ENCODE data around the gene CNOT4.

CNOT4 gene

DNA sequence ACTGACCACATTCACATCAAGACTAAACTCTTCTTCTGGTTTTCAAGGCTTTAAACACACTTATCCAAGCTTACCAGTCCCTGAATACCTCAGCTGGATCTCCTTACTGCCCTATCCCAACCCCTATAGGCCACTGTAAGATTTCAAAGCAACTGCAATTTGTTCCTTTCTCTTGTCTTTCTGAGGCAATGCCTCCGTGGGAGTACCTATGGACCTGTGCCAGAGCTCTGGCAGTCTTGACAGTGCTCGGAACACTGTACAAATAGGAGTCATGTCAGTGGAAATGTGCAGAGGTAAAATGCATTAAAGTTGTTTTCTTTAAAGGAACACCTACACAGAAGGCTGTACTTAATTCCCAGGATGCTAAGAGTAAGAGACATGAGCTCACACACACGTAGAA is 124.7 kb downstream of the CNOT4 start:
- ATAC-seq = peak; percentile 34; the same call in 2 of the 3 replicates
- TF ChIP-seq, protein P1, sequence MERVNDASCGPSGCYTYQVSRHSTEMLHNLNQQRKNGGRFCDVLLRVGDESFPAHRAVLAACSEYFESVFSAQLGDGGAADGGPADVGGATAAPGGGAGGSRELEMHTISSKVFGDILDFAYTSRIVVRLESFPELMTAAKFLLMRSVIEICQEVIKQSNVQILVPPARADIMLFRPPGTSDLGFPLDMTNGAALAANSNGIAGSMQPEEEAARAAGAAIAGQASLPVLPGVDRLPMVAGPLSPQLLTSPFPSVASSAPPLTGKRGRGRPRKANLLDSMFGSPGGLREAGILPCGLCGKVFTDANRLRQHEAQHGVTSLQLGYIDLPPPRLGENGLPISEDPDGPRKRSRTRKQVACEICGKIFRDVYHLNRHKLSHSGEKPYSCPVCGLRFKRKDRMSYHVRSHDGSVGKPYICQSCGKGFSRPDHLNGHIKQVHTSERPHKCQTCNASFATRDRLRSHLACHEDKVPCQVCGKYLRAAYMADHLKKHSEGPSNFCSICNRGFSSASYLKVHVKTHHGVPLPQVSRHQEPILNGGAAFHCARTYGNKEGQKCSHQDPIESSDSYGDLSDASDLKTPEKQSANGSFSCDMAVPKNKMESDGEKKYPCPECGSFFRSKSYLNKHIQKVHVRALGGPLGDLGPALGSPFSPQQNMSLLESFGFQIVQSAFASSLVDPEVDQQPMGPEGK (CRISPR knock-in tag; IDR thresholded peaks at IDR 0.05; ENCODE audit: borderline replicate concordance) = no peak

DNA sequence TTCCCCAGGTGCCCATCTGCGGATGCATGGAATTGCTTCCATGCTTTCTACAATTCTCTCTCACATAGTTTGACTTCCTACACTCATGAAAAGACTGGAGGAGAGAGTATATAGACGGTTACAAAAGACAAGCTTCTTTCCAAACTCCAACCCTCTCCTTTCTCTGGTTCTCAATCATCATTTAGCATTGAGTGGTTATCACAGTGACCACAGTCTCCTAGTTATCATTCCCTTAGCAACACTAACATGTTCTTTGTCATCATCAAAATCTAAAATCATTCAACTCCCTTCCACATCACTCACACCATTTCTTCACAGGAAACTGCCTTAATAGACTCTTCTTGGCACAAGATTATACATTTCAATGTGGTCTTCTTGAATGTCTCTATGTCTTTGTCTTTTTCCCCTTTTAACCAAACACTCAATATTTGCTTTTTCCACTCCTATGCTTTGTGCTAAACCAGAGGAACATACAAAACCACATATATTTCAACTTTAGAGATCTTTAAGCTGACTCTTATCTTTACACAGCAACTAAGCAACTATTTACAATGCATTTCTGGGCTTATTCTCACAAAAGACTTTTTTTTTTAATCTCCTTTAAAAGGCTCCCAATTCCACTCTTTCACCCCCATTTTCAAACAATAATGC is 126.3 kb downstream of the CNOT4 start:
- TF ChIP-seq BACH2 (CRISPR knock-in tag; IDR thresholded peaks at IDR 0.05; ENCODE audit: borderline replicate concordance) (no peak), ZNF70 (CRISPR knock-in tag; IDR thresholded peaks at IDR 0.05) (no peak), GLIS3 (CRISPR knock-in tag; IDR thresholded peaks at IDR 0.05) (no peak), ISL1 (CRISPR knock-in tag; IDR thresholded peaks at IDR 0.05) (no peak), ZFP3 (CRISPR knock-in tag; IDR thresholded peaks at IDR 0.05) (no peak), RARB (CRISPR knock-in tag; IDR thresholded peaks at IDR 0.05) (no peak), ZC3H10 (CRISPR knock-in tag; IDR thresholded peaks at IDR 0.05) (no peak), ARNTL (CRISPR knock-in tag; IDR thresholded peaks at IDR 0.05; ENCODE audit: borderline replicate concordance, low read depth) (no peak), TCF4 (CRISPR knock-in tag; IDR thresholded peaks at IDR 0.05; ENCODE audit: borderline replicate concordance) (no peak), PPARA (CRISPR knock-in tag; IDR thresholded peaks at IDR 0.05; ENCODE audit: borderline replicate concordance) (no peak), CSDC2 (CRISPR knock-in tag; IDR thresholded peaks at IDR 0.05) (no peak), ZNF565 (CRISPR knock-in tag; conservative IDR thresholded peaks at IDR 0.05; ENCODE audit: low read depth) (no peak), ZNF8 (CRISPR knock-in tag; IDR thresholded peaks at IDR 0.05) (no peak), ZFP30 (CRISPR knock-in tag; IDR thresholded peaks at IDR 0.05) (no peak), SNAI2 (CRISPR knock-in tag; IDR thresholded peaks at IDR 0.05) (no peak), OSR1 (CRISPR knock-in tag; IDR thresholded peaks at IDR 0.05) (no peak)
- TF ChIP-seq, protein P2, sequence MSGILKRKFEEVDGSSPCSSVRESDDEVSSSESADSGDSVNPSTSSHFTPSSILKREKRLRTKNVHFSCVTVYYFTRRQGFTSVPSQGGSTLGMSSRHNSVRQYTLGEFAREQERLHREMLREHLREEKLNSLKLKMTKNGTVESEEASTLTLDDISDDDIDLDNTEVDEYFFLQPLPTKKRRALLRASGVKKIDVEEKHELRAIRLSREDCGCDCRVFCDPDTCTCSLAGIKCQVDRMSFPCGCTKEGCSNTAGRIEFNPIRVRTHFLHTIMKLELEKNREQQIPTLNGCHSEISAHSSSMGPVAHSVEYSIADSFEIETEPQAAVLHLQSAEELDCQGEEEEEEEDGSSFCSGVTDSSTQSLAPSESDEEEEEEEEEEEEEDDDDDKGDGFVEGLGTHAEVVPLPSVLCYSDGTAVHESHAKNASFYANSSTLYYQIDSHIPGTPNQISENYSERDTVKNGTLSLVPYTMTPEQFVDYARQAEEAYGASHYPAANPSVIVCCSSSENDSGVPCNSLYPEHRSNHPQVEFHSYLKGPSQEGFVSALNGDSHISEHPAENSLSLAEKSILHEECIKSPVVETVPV (CRISPR knock-in tag; IDR thresholded peaks at IDR 0.05) = no peak
- TF ChIP-seq, protein P1 (CRISPR knock-in tag; IDR thresholded peaks at IDR 0.05; ENCODE audit: borderline replicate concordance) = no peak
- TF ChIP-seq, protein P3, sequence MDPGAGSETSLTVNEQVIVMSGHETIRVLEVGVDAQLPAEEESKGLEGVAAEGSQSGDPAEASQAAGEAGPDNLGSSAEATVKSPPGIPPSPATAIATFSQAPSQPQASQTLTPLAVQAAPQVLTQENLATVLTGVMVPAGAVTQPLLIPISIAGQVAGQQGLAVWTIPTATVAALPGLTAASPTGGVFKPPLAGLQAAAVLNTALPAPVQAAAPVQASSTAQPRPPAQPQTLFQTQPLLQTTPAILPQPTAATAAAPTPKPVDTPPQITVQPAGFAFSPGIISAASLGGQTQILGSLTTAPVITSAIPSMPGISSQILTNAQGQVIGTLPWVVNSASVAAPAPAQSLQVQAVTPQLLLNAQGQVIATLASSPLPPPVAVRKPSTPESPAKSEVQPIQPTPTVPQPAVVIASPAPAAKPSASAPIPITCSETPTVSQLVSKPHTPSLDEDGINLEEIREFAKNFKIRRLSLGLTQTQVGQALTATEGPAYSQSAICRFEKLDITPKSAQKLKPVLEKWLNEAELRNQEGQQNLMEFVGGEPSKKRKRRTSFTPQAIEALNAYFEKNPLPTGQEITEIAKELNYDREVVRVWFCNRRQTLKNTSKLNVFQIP (CRISPR knock-in tag; IDR thresholded peaks at IDR 0.05; ENCODE audit: borderline replicate concordance, low read depth) = no peak
- TF ChIP-seq, protein P4, sequence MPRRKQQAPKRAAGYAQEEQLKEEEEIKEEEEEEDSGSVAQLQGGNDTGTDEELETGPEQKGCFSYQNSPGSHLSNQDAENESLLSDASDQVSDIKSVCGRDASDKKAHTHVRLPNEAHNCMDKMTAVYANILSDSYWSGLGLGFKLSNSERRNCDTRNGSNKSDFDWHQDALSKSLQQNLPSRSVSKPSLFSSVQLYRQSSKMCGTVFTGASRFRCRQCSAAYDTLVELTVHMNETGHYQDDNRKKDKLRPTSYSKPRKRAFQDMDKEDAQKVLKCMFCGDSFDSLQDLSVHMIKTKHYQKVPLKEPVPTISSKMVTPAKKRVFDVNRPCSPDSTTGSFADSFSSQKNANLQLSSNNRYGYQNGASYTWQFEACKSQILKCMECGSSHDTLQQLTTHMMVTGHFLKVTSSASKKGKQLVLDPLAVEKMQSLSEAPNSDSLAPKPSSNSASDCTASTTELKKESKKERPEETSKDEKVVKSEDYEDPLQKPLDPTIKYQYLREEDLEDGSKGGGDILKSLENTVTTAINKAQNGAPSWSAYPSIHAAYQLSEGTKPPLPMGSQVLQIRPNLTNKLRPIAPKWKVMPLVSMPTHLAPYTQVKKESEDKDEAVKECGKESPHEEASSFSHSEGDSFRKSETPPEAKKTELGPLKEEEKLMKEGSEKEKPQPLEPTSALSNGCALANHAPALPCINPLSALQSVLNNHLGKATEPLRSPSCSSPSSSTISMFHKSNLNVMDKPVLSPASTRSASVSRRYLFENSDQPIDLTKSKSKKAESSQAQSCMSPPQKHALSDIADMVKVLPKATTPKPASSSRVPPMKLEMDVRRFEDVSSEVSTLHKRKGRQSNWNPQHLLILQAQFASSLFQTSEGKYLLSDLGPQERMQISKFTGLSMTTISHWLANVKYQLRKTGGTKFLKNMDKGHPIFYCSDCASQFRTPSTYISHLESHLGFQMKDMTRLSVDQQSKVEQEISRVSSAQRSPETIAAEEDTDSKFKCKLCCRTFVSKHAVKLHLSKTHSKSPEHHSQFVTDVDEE (CRISPR knock-in tag; IDR thresholded peaks at IDR 0.05) = no peak
- no peak for ATAC-seq

DNA sequence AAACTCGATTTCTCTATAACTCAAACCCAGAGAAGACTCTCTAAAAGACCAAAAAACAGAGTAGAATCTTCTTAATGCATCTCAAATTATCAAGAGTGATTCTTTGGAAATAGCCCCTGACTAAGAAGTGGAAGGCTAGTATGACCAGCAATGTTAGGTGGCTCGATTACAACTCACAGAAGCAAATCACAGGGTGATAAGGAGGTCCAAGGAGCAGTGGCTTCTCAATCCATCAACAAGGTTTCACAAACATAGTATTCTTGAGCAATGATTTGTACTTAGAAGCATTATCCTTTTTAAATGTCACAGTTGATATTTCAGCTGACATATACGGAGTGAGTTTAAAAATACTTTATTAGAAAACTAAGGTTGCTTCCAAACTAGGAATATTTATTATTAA is 127.7 kb downstream of the CNOT4 start:
- no peak for ATAC-seq
- TF ChIP-seq, protein P1 (CRISPR knock-in tag; IDR thresholded peaks at IDR 0.05; ENCODE audit: borderline replicate concordance) = no peak
- no peak for TF ChIP-seq SNAI2 (CRISPR knock-in tag; IDR thresholded peaks at IDR 0.05)
- TF ChIP-seq, protein P5, sequence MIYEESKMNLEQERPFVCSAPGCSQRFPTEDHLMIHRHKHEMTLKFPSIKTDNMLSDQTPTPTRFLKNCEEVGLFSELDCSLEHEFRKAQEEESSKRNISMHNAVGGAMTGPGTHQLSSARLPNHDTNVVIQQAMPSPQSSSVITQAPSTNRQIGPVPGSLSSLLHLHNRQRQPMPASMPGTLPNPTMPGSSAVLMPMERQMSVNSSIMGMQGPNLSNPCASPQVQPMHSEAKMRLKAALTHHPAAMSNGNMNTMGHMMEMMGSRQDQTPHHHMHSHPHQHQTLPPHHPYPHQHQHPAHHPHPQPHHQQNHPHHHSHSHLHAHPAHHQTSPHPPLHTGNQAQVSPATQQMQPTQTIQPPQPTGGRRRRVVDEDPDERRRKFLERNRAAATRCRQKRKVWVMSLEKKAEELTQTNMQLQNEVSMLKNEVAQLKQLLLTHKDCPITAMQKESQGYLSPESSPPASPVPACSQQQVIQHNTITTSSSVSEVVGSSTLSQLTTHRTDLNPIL (CRISPR knock-in tag; IDR thresholded peaks at IDR 0.05; ENCODE audit: low read depth) = no peak
- no peak for TF ChIP-seq ISL1 (CRISPR knock-in tag; IDR thresholded peaks at IDR 0.05)
- no peak for TF ChIP-seq ARNTL (CRISPR knock-in tag; IDR thresholded peaks at IDR 0.05; ENCODE audit: borderline replicate concordance, low read depth)
- no peak for TF ChIP-seq TCF4 (CRISPR knock-in tag; IDR thresholded peaks at IDR 0.05; ENCODE audit: borderline replicate concordance)
- TF ChIP-seq BACH2 (CRISPR knock-in tag; IDR thresholded peaks at IDR 0.05; ENCODE audit: borderline replicate concordance) = no peak
- TF ChIP-seq ESRRG (CRISPR knock-in tag; IDR thresholded peaks at IDR 0.05) = no peak
- TF ChIP-seq ZFP30 (CRISPR knock-in tag; IDR thresholded peaks at IDR 0.05) = no peak
- TF ChIP-seq ZNF70 (CRISPR knock-in tag; IDR thresholded peaks at IDR 0.05) = no peak
- no peak for TF ChIP-seq PPARA (CRISPR knock-in tag; IDR thresholded peaks at IDR 0.05; ENCODE audit: borderline replicate concordance)
- no peak for TF ChIP-seq ZC3H10 (CRISPR knock-in tag; IDR thresholded peaks at IDR 0.05)
- TF ChIP-seq GLIS3 (CRISPR knock-in tag; IDR thresholded peaks at IDR 0.05) = no peak
